ENCODE measurements around the gene OSTN. TPM values are rescaled to one million over a fixed set of nuclear protein-coding genes. Genes with fewer than 3 reads are reported as not detected.

The OSTN gene
- polyA plus RNA-seq, 10 donors, result 0.71 to 9.0 (median 4.6) TPM

DNA sequence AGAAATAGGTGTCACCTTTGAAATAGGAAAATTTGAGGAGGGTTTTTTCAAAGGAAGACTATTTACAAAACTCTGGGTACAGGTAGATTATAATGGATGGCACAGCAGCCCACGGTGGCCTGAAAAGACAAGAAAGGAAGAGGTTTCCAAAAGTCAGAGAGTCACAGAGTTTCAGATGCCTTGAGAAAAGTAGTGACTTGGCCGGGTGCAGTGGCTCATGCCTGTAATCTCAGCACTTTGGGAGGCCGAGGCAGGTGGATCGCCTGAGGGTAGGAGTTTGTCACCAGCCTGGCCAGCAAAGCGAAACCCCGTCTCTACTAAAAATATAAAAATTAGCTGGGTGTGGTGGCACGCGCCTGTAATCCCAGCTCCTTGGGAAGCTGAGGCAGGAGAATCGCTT is 35.2 kb downstream of the OSTN start:
- no peak for DNase-seq

DNA sequence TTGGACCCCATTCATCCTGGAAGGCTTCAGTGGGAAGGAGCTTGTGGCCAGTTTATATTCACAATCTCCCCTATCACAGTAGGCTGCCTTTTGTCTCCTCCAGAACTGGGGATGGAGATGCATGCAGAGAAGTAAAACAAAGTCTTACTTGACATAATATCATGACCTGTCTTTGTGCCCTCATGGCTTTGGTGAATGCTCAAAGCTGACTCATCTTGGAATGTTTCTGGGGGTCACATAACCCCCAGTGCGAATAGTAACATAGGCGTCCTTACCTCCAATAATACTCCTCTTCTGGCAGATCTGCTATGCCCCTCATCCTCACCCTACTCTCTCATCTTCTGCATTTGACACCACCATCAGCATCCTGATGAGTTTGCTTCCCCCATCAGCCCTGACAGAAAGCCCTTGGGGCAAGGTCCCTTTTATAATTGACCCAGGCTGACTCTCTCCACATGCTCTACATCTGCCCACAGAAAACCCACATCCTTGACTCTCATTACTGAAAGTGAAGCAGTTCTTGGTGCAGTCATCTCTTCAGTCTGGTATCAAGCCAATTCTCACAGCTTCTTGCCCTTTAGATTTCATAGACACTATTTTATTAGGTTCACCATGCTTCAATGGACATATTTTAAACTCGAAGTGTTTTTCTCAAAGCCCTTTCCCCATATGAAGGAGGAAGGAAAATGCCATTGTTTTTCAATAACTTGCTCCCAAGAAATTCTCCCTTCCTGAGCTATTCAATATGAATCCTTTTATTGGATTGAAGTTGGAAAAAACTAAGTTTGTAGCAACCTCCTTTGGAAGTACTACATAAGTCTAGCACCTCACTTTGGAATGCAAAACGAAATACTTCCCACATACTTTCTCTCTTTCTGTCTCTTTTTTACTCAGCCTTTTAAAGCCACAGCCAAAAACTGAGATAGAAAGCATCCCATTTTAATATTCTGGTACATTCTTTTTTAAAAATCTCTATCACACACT is 36.6 kb downstream of the OSTN start:
- no peak for DNase-seq

DNA sequence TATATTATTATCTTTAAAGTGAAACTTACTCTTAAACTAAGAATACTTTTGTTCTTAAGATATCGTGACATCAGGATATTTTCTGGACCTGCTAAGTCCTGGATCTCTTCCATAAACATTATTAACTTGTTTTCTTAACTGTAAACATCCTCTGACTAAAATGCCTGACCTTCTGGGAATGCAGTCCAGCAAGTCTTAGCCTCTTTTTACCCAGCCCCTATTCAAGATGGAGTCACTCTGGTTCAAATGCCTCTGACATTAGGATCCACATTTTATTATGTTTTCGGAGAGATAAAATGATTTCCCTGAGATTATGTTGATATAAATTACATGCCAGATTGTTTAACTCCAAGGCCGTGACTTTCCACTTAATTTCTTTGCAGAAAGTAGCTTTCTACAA is 37.6 kb downstream of the OSTN start:
- DNase-seq, result no peak

DNA sequence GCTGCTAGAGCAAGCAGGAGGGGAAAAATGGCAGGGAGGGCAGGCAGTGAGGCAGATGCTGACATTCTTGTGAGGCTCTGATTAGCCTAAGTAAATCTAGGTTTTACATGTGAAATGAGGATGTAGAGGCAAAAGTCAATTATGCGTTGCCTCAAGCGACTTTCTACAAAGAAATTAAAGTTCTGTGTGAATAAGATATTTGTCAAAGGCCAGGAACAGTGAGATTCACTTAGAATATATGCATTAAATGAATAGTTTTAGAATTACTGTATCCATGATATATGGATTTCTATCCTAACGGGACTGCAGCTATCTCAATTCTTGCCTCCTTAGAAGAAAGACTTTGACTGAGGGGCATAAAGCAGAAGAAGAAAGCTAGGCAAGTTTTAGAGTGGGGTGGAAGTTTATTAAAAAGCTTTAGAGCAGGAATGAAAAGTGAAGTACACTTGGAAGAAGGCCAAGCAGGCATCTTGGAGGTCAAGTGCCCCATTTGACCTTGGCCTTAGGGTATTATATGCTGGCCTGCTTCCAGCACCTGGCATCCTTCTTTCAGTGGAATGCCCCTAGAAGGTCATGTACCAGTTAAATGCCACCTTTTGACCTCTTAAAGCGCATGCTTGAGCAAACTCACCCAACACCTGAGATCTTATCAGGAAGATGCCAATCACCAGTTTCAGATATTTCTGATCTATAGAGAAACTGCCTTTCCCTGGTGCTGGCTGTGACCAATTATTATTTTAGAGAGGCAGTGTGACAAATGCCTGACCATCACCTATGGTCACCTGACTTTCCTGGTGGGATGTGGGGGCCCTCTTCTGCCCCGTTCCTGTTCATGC is 38.2 kb downstream of the OSTN start:
- DNase-seq, result no peak

DNA sequence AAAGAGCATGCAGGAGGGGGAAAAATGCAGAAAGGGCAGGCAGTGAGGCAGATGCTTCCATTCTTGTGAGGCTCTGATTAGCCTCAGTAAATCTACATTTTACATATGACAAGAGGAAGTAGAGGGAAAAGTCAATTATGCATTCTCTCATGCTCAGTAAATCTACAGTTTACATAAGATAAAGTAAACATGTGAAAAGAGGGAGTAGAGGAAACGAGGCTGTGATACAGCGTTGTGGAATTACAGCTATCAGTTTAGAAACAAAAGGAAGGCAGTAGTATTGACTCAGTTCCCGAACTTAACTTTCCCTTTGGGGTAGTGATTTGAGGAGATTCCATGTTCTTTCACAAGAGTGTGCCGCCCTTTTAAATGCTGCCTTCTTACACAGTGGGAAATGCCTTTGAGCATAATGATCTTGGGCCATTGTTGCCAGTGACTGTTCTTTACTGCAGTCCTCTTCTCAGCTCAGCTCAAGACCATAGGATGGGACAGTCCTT is 39.3 kb downstream of the OSTN start:
- DNase-seq, result no peak

DNA sequence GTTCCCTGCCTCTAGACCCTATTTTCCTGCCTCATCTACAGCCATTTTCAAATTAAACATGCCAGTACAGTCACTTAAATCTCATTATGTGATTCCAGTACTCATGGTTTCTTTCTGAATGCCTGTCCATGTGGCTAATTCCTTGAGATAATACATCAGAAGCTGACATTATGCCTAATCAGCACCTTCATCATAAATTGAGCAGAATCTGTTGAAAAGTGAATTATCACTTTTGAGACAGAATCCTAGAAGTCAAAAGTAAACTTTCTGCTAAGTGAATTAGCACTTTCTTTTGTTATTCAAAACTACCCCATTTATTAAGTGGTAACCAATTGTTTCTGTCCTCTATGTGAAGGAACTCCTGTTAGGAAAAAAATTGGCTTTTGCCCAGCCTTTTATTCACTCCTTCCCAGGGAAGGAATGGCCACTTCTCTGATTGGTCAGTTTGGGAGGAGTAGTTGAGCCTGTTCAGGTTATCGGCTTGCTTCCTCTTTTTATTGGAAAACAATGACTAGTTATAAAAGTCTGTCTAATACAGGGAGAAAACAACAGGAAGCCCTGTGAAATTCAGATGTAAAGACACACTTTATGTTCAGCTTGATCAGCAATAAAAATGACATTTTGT is 40.5 kb downstream of the OSTN start:
- DNase-seq, result peak in 1 of 3 donors; percentile 7

DNA sequence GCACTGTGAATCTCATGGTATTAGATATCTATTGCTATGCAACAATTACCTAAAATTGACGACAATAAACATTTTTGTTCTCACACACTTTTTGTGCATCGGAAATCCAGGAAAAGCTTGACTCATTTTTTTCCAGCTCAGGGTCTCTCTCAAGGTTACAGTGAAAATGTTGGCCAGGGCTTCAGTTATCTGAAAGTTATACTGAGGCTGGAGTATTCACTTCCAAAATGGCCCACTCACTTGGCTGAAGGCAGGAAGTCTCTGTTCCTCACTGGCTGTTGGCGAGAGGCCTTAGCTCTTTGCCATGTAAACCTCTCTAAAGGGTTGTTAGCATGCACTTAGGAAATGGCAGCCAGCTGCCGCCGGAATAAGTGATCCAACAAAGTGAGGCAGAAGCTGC is 41.4 kb downstream of the OSTN start:
- peak in 1 of 3 donors; percentile 38 for DNase-seq

DNA sequence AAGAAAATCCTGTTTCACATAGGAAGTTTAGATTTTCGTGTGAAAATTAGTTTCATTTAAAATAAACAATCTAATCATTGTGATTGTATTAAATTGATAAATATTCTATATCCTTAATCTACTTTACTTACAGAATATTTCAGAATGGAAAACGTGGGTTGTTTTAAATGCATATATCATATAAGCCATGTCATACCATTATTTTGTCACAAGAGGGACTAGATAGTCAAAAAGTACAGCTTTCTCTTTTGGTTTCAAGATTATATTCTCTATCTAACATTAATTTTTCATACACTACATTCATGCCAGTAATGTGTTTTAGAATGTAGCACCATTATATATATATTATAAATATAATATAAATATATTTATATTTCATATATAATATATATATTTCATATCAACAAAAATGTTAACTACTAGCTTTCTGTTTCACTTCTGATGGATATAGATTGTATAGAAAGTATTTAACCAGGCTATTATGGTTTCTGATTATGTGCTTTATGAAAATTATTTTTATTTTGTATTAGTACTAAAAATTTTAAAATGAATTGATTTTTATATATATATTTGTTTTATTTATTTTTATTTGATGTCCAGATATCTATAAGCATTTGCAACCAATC is 45.3 kb downstream of the OSTN start:
- peak in 1 of 3 donors; percentile 22 for DNase-seq

DNA sequence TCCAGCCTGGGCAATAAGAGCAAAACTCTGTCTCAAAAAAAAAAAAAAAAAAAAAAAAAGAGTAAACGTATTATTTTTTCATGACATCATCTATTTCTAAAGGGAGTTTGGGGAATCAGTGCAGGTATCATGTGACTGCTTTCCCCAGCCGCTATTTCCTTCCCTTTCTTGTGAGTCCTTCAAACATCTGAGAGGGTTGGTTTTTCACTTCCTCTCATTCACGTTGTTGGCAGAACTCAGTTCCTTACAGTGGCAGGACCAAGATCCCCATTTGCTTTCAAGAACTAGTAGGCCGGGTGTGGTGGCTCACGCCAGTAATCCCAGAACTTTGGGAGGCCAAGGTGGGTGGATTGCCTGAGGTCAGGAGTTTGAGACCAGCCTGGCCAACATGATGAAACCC is 47.0 kb downstream of the OSTN start:
- peak in 2 of 3 donors; percentile 15 to 45 for DNase-seq

DNA sequence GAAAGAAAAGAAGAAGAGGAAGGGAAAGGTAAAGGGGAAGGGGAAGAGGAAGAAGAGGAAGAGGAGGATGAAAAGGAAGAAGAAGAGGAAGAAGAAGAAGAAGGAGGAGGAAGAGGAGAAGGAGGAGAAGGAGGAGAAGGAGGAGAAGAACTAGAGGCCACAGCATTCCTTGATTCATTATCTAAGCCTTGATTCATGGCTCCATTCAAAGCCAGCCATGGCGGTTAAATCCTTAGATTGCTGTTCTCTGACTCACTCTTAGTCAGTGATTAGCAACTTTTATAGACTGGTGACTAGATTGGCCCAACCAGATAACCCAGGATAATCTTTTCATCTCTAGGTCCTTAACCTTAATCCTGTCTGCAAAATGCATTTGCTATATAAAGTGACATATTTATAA is 47.6 kb downstream of the OSTN start:
- peak in 1 of 3 donors; percentile 62 for DNase-seq

DNA sequence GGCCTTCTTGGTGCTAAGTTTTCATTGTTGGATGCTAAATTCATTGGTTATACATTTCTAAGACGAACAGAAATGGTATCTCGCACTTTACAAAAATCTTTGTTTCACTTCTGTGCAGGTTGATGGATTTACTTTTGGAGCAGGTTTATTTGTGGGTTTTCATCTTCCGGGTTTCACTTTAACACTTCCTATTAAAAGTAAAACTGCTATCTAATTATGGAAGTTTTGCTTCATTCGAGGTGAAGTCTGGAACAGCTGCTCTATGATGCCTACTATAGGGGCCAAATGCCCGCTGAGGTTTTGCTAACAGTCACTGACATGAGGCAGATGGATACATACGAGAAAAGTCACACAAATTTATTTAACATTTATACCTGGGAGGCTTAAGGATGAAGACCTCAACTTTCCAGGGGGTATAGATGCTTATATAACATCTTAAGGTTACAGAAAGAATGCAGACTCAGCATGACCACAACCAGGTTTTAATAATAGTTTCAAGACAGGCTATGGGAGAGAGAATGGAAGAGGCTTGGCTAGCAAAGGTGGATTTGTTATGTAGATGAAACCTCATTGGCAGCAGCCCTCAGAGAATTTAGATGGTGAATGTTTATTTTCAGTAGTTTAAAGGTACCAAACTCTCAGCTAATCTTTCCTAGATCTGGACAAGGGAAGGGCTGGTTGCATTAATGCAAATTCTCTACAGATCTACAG is 54.2 kb downstream of the OSTN start:
- DNase-seq, result no peak

DNA sequence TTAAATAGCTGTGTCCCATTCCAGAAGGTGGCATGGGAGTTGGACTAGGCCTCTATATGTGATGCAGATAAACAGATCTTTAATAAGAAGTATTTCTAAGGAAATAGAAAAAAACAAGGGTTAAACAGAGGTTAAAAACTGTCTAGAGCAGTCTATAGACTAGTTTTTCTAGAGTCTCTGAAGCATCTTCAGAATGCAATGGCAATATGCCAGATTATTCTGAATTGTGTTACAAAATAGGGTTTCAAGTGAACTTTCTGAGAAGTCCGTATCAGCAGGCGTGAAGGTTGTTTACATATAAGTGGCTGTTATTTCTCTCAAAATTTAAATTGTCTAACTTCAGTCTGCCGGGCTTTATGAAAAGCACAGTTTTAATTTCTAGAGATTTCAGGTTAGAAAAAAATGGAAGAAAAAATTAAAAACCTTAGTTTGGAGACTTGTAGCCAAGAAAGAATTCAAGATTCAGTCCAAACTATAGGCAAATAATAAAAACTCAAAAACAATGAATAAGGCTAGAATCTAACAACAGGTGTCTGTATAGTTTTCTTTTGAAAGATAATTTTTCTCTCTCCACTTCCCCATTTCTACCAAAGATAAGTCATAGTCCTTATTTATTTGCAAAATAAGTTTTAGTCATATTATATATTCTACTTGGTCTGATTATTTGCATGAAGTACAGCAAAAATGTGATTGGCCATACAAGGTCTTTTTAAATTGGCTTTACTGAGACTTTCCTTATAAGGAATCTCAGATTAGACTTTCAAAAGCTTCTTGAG is 55.2 kb downstream of the OSTN start:
- no peak for DNase-seq

DNA sequence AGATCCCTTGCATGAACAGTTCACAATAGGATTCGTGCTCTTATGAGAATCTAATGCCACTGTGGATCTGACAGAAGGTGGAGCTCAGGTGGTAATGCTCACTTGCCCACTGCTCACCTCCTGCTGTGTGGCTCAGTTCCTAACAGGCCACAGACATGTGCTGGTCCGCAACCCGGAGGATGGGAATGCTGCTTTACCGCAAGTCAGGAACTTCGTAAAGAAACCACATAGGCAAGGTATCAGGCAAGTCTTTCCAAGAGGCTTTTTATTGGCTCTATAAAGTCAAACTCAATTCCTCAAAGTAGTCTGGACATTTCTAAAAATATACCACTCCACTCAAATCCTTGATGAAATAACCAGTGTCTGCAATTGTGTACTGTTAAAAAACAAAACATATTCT is 56.1 kb downstream of the OSTN start:
- no peak for DNase-seq

DNA sequence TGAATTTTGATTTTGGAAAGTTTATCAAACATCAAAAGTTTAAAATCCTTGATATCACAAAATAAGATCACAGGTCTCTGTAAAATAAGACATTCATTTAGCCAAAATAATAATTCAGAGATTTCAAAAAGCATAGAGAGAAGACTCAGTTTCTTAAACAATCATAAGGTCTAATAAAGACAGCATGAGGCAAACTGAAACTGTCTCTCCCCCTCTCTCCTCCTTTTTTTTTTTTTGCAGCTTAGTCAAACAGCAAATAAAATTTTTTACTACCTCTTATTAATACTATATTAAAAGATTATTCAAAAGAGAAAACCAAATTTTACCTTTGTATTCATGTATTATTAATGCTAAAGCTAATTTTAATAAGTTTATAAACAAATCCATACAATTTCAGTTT is 57.4 kb downstream of the OSTN start:
- DNase-seq, result no peak

DNA sequence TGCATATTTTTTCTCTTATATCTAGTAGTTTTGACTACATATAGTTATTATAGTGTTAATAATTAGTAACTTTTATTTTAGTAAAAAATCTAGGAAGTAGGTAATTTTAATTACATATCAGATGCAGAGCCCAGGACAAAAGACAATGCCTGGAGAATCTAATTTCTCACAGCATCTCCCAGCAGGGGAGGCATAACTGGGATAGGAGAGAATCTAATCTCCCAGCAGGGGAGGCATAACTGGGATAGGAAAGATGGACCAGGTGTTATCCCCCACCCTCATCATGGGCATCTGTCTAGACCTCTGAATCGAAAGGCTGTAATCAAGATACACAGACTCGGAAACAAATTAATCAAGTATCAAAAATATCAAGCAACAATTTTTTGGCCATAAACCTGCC is 58.2 kb downstream of the OSTN start:
- DNase-seq, result no peak

DNA sequence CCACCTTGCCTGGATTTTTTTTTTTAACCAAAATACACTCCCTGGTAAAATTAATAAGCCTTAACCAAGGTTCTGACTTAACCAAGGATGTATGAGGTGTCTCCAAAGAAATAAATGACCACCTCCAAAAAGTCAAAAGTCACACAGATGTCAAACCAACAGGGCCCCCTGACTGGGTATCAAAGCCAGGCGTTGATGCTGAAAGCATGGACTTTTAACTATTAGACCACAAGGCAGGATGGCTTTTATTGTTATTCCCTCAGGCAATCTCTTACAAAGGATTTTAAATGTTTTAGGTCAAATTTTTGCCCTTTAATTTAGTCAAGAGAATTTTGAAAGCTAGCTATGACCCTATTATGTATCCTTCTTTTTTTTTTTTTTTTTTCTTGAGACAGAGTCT is 60.4 kb downstream of the OSTN start:
- no peak for DNase-seq

DNA sequence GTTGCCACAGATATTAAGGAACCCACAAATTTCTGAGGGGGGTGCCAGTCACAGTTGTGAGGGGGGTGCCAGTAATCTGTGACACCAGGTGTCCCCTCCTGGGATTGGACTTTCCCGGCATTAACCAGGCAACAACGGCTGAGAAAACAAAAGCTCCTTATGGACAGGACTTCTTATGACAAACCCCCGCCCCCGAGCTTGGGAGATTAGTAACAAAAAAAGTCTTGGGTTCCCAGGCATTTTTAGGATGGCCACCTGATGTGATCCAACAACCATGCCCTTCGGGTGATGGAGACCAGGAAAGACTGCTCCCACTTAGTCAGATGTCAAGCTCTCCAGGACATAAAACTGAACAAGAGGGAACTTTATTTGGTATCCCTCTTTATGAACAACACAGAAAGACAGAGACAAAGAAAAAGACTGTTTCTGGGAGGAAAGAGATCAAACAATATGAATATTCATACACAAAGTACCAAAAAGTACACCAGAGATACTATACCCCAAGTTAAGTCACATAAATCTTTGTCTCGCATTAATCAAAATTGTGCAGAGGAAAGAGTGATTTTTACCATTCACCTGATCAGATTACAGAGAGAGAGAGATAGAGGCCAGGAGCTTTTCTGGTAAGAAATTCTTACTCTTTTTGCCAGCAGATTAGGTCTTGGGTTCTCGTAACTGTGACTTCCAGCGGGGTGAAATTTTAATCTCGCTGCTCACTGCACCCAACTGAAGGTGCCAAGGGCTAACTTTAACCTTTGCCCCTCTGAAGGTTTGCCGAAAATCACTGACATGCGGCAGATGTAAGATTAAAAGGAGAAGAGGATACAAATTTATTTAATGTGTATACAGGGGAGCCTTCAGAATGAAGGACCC is 61.6 kb downstream of the OSTN start:
- DNase-seq, result no peak

DNA sequence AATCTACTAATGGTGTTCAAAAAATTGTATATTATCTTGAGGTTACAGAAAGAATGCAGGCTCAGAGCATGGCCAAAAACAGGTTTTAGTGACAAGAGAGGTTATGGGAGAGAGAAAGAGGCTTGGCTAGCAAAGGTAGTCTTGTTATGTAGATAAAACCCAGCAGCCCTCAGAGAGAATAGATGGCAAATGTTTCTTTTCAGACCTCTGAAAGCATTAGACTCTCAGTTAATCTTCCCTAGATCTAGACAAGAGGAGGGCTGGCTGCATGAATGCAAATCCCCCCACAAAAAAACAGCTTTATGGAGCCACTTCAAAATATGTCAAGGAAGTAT is 62.2 kb downstream of the OSTN start:
- no peak for DNase-seq

DNA sequence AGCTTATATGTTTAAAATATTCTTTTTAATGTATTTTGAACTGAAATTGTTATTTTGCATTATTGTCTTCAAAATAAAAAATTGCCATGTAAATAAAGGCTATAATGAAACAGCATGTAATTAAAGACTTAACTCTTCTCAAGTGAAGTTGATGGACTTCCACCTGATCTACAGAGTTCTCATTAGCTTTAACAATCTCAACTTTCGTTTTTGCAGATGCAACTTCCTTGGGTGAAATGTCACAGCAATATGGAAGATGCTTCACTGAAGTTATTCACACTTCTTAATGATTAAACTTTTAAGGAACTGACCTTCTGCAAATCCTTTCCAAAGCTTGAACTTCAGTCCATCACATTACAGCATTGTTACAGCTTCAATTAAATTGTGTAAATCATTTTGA is 63.6 kb downstream of the OSTN start:
- DNase-seq, result no peak

Measured in muscle of back (tissue), 11 donors.